HepG2 (cell line): Measurements from ENCODE around the gene SDCCAG8. TPM values are rescaled to one million over a fixed set of nuclear protein-coding genes. Genes with fewer than 3 reads are reported as not detected.
A peak's percentile ranks its signal among the peaks of the same experiment; 100 is the strongest.

Experiments used
- HES4 ChIP-seq: sonication (generic); formaldehyde crosslinking; IDR thresholded peaks from 2 replicates; pipeline ENCODE4 v1.9.0; 2021; ENCODE audit warnings: mild to moderate bottlenecking, missing genetic modification reagents, borderline replicate concordance
- ISL2 ChIP-seq: sonication (generic); formaldehyde crosslinking; IDR thresholded peaks from 2 replicates; pipeline ENCODE4 v1.5.0; 2020; ENCODE audit warnings: missing genetic modification reagents
- JUND ChIP-seq: sonication (generic); formaldehyde crosslinking; IDR thresholded peaks from 2 replicates; pipeline ENCODE4 v1.8.0; 2022; ENCODE audit warnings: mild to moderate bottlenecking, missing genetic modification reagents
- KAT7 ChIP-seq: IDR thresholded peaks from 2 replicates; pipeline ENCODE4 v1.6.1; 2018; ENCODE audit warnings: borderline replicate concordance, missing compliant biosample characterization
- NFKB2 ChIP-seq: sonication (generic); formaldehyde crosslinking; IDR thresholded peaks from 2 replicates; pipeline ENCODE4 v1.4.0; 2020; ENCODE audit warnings: missing genetic modification reagents, borderline replicate concordance
- NFKBIZ ChIP-seq: IDR thresholded peaks from 2 replicates; pipeline ENCODE4 v1.6.1; 2018; ENCODE audit warnings: missing genetic modification reagents, missing compliant biosample characterization
- POLR2G ChIP-seq: fragments of 200-400 bp; formaldehyde crosslinking; IDR thresholded peaks from 2 replicates; pipeline ENCODE4 v1.6.1; 2018; ENCODE audit warnings: mild to moderate bottlenecking, low read depth, low read length, moderate library complexity
- SALL1 ChIP-seq: sonication (generic); formaldehyde crosslinking; IDR thresholded peaks from 2 replicates; pipeline ENCODE4 v1.8.0; 2022; ENCODE audit warnings: mild to moderate bottlenecking, missing genetic modification reagents
- XRCC5 ChIP-seq: fragments of 200-400 bp; formaldehyde crosslinking; optimal IDR thresholded peaks from 2 replicates; pipeline ENCODE3; 2017; ENCODE audit warnings: mild to moderate bottlenecking, low read length
- ZFP36 ChIP-seq: fragments of 150-350 bp; IDR thresholded peaks from 2 replicates; pipeline ENCODE4 v1.6.1; 2018; ENCODE audit warnings: borderline replicate concordance, low read length, low read depth; ENCODE audit not compliant: partially characterized antibody
- ZFY ChIP-seq: sonication (generic); formaldehyde crosslinking; IDR thresholded peaks from 2 replicates; pipeline ENCODE4 v1.4.0; 2020; ENCODE audit warnings: missing genetic modification reagents
- ZNF318 ChIP-seq: sonication (generic); formaldehyde crosslinking; IDR thresholded peaks from 2 replicates; pipeline ENCODE4 v1.4.0; 2020; ENCODE audit warnings: mild to moderate bottlenecking, missing genetic modification reagents
- ZNF607 ChIP-seq: sonication (generic); formaldehyde crosslinking; IDR thresholded peaks from 2 replicates; pipeline ENCODE4 v1.5.1; 2020; ENCODE audit warnings: missing genetic modification reagents, mild to moderate bottlenecking, borderline replicate concordance
- ZNF790 ChIP-seq: sonication (generic); formaldehyde crosslinking; IDR thresholded peaks from 2 replicates; pipeline ENCODE4 v1.8.0; 2022; ENCODE audit warnings: missing genetic modification reagents, mild to moderate bottlenecking, borderline replicate concordance
- ZXDC ChIP-seq: sonication (generic); formaldehyde crosslinking; IDR thresholded peaks from 2 replicates; pipeline ENCODE4 v1.5.0; 2020; ENCODE audit warnings: mild to moderate bottlenecking, missing genetic modification reagents
- polyA plus RNA-seq, 8 experiments: library from polyadenylated mRNA; depleted of rRNA in 3 of 8; stranded (reverse) in 7 of 8; unstranded in 1 of 8; fragments of >200 nt; fragmentation: Illumina TruSeq in 4 of 8; extraction: Trizol in 4 of 8; gene quantifications; 2 replicates each; pipeline versions ENCODE4 v1.2.1 to v1.2.3, GENCODE V29; 2011 to 2016; ENCODE audit warnings: low read depth in 4 of 8, missing spikeins in 1 of 8, mixed read lengths in 1 of 8; ENCODE audit not compliant: insufficient read depth in 1 of 8
- total RNA-seq, 5 experiments: library from RNA; depleted of rRNA; stranded (reverse); fragments of >200 nt; fragmentation: Illumina TruSeq; extraction: Trizol; gene quantifications; 2 replicates each; pipeline ENCODE4 v1.2.3, GENCODE V29; 2016; ENCODE audit warnings: low read depth in 1 of 5
- TF ChIP-seq, protein P1 (sequence below): sonication (generic); formaldehyde crosslinking; IDR thresholded peaks from 2 replicates; pipeline ENCODE4 v1.4.0; 2020; ENCODE audit warnings: missing genetic modification reagents

The SDCCAG8 gene
- total and polyA plus RNA-seq, 2 of the 13 experiments (the other 11 are each of a cell fraction or from before 2014, with no cell fraction given): 9.5 to 13.4 TPM

GRCh38 chr1:243255791-243256512 is at the start of gene SDCCAG8 (continued):
- TF ChIP-seq ZNF318 (CRISPR knock-in tag) (peak; percentile 67; the same call in 1 of the 2 replicates), POLR2G (peak; percentile 92), ISL2 (CRISPR knock-in tag) (peak; percentile 58), XRCC5 (peak; percentile 65), ZNF607 (CRISPR knock-in tag) (peak; percentile 88; the same call in 1 of the 2 replicates), NFKBIZ (CRISPR knock-in tag) (no peak), ZFP36 (no peak), ZXDC (CRISPR knock-in tag) (peak; percentile 69; the same call in 1 of the 2 replicates), ZFY (CRISPR knock-in tag) (peak; percentile 97), HES4 (CRISPR knock-in tag) (peak; percentile 72; the same call in 1 of the 2 replicates), NFKB2 (CRISPR knock-in tag) (peak; percentile 71; the same call in 1 of the 2 replicates), SALL1 (CRISPR knock-in tag) (peak; percentile 56; the same call in 1 of the 2 replicates), ZNF790 (0 out of 2 replicates have a peak, but pooled peaks have one; percentile 27), JUND (CRISPR knock-in tag) (no peak), KAT7 (no peak)
- TF ChIP-seq, protein P1, sequence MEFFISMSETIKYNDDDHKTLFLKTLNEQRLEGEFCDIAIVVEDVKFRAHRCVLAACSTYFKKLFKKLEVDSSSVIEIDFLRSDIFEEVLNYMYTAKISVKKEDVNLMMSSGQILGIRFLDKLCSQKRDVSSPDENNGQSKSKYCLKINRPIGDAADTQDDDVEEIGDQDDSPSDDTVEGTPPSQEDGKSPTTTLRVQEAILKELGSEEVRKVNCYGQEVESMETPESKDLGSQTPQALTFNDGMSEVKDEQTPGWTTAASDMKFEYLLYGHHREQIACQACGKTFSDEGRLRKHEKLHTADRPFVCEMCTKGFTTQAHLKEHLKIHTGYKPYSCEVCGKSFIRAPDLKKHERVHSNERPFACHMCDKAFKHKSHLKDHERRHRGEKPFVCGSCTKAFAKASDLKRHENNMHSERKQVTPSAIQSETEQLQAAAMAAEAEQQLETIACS: no peak
